ENCODE results near the gene SOBP.

GRCh38 chr6:107534571-107535141 lies 44.7 kb downstream of the SOBP start:
- TF ChIP-seq CTCF (IDR thresholded peaks at IDR 0.05 in 8 of 11, conservative IDR thresholded peaks at IDR 0.05 in 3 of 11) (no peak), POLR2AphosphoS5 (IDR thresholded peaks at IDR 0.05) (no peak)
